Thyroid gland (tissue), 4 donors: ENCODE data around the gene GPR107. TPM values are rescaled to one million over a fixed set of nuclear protein-coding genes. Genes with fewer than 3 reads are reported as not detected.

Experiments used
- DNase-seq, 2 donors: peaks; one replicate each; pipeline ENCODE4 v3.0.0-alpha.2; 2019
- H3K27ac ChIP-seq, 3 donors: fragments of 200-600 bp; sonication (generic); 1 replicate in 2 of 3; 2 replicates in 1 of 3; pipeline ENCODE4 v1.5.1; 2016 to 2019; ENCODE audit warnings: mild to moderate bottlenecking in 1 of 3, moderate library complexity in 1 of 3
- H3K27me3 ChIP-seq: fragments of 200-600 bp; sonication (generic); one replicate; pipeline ENCODE4 v1.5.1; 2019
- H3K36me3 ChIP-seq, 2 donors: fragments of 200-600 bp; sonication (generic); one replicate each; pipeline ENCODE4 v1.5.1; 2016 to 2019
- H3K4me1 ChIP-seq, 2 donors: fragments of 200-600 bp; sonication (generic); one replicate each; pipeline ENCODE4 v1.5.1; 2017 to 2019
- H3K4me3 ChIP-seq, 3 donors: fragments of 200-600 bp; sonication (generic); replicated peaks in 1 of 3; 1 replicate in 2 of 3; 2 replicates in 1 of 3; pipeline ENCODE4 v1.5.1; 2016; ENCODE audit warnings: mild to moderate bottlenecking in 1 of 3
- H3K9me3 ChIP-seq: fragments of 200-600 bp; sonication (generic); one replicate; pipeline ENCODE4 v1.5.1; 2017
- POLR2A ChIP-seq, 2 donors: fragments of 450-650 bp; IDR thresholded peaks; one replicate each; pipeline ENCODE4 v1.6.1; 2017; ENCODE audit warnings: antibody characterized with exemption in 2 of 2, mild to moderate bottlenecking in 2 of 2, moderate library complexity in 1 of 2
- WGBS, 2 donors: methylation state at CpG; one replicate each; pipeline ENCODE4 v1.1.5; 2017; 5-methylcytosine and 5-hydroxymethylcytosine counted together
- intact Hi-C: fragments of 100-400 bp; cut with DNase I; formaldehyde crosslinking; loops from one replicate; pipeline ENCODE4 v1.15.1; 2023
- total RNA-seq, 4 donors: library from RNA; depleted of rRNA; stranded (reverse); fragments of >200 nt; gene quantifications; one replicate each; pipeline ENCODE4 v1.2.3, GENCODE V29; 2016
- TF ChIP-seq, protein P1 (sequence below), 6 experiments: fragments of 200-600 bp in 3 of 6; fragments of 450-650 bp in 3 of 6; sonication (generic) in 3 of 6; IDR thresholded peaks; one replicate each; pipeline ENCODE4 v1.5.1; 2016 to 2019; ENCODE audit warnings: antibody characterized with exemption in 6 of 6, mild to moderate bottlenecking in 2 of 6, inconsistent platforms in 1 of 6, moderate library complexity in 1 of 6

The GPR107 gene
- total RNA-seq, 4 donors from 2014 or later, result 43.5 to 65.6 (median 58.7) TPM

DNA sequence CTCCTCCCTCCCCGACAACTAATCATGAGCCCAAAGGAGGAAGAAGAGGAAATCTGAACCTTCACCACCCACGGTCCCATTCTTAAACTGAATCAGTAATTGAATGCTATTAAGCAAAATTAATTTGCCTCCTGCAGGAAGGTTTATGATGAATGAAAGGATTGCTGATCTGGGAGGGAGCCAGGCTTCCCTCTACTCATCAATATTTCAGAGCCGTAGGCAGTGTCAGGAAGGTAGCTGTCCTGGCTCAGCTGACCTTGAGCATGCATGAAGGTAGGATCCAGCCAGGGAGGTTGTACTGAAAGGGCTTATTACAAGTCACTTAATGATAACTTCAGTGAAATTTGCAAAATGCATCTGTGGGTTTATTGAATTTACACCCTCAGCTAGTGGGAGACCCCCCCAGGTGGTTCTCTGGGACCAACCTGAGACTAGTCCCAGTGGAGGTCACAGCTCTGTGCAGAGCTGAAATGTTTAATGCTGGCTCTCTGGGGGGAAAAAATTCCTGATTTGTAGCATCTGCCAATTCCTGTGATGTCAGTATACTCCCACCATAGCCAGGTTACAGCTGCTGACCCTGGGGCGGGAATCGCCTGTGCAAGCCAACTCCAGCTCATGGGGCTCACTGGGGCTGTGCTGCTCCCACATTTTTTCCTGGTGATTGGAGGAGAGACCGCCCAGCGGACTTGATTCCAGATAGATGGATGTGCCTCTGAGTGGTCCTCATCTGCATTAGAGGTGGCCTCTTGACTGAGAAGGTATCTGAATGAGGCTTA is 70.6 kb downstream of the GPR107 start:
- DNase-seq, result no peak
- H3K9me3 ChIP-seq, result no peaks in the 10 kb centered on the region
- H3K36me3 ChIP-seq, result peaks cover 7 to 17% of the 10 kb centered on the region in 2 donors
- TF ChIP-seq, protein P1, sequence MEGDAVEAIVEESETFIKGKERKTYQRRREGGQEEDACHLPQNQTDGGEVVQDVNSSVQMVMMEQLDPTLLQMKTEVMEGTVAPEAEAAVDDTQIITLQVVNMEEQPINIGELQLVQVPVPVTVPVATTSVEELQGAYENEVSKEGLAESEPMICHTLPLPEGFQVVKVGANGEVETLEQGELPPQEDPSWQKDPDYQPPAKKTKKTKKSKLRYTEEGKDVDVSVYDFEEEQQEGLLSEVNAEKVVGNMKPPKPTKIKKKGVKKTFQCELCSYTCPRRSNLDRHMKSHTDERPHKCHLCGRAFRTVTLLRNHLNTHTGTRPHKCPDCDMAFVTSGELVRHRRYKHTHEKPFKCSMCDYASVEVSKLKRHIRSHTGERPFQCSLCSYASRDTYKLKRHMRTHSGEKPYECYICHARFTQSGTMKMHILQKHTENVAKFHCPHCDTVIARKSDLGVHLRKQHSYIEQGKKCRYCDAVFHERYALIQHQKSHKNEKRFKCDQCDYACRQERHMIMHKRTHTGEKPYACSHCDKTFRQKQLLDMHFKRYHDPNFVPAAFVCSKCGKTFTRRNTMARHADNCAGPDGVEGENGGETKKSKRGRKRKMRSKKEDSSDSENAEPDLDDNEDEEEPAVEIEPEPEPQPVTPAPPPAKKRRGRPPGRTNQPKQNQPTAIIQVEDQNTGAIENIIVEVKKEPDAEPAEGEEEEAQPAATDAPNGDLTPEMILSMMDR (IDR thresholded peaks at IDR 0.05), result no peak
- TF ChIP-seq POLR2A (IDR thresholded peaks at IDR 0.05), result no peak
- intact Hi-C loops, result no loop called here
- no peak overlapping the region for H3K27ac ChIP-seq
- 84 to 87% methylated on average over 7 of the region's 7 CpGs for WGBS, 2 donors
- no peak overlapping the region for H3K4me3 ChIP-seq
- H3K4me1 ChIP-seq, result peaks cover 35 to 39% of the 10 kb centered on the region in 2 donors
- no peaks in the 10 kb centered on the region for H3K27me3 ChIP-seq

- Histone ChIP-seq H3K9me3 (no peaks in the 10 kb centered on the region), H3K27me3 (no peaks in the 10 kb centered on the region), H3K27ac (peak overlapping the region; percentile 40 to 62 (median 41)), H3K36me3 (peaks cover 21 to 33% of the 10 kb centered on the region in 2 donors), H3K4me1 (peaks cover 22 to 26% of the 10 kb centered on the region in 2 donors), H3K4me3 (no peak overlapping the region)
- intact Hi-C loops, result no loop called here
- peak; percentile 60 to 66 for DNase-seq
- 26 to 34% methylated on average over 4 of the region's 4 CpGs for WGBS, 2 donors
- TF ChIP-seq, protein P1 (IDR thresholded peaks at IDR 0.05), result no peak
- TF ChIP-seq POLR2A (IDR thresholded peaks at IDR 0.05), result no peak
Measured at GRCh38 chr9:130126721-130127433, 73.2 kb downstream of the GPR107 start.

GRCh38 chr9:130128251-130128650 is 74.5 kb downstream of the GPR107 start:
- 85 to 92% methylated on average over 6 of the region's 6 CpGs for WGBS, 2 donors
- Histone ChIP-seq H3K27me3 (no peaks in the 10 kb centered on the region), H3K4me1 (peaks cover 15 to 19% of the 10 kb centered on the region in 2 donors), H3K4me3 (no peak overlapping the region), H3K27ac (peak overlapping the region; percentile 9 to 42 (median 20)), H3K36me3 (peaks cover 21 to 30% of the 10 kb centered on the region in 2 donors), H3K9me3 (no peaks in the 10 kb centered on the region)
- intact Hi-C loops, result no loop called here
- TF ChIP-seq POLR2A (IDR thresholded peaks at IDR 0.05), result no peak
- TF ChIP-seq, protein P1 (IDR thresholded peaks at IDR 0.05), result no peak
- DNase-seq, result no peak

- 78 to 82% methylated on average over 14 of the region's 14 CpGs for WGBS, 2 donors
- no peak for DNase-seq
- intact Hi-C loops, result no loop called here
- no peaks in the 10 kb centered on the region for H3K27me3 ChIP-seq
- H3K9me3 ChIP-seq, result no peaks in the 10 kb centered on the region
- H3K4me1 ChIP-seq, result peaks cover 15 to 19% of the 10 kb centered on the region in 2 donors
- no peak overlapping the region for H3K4me3 ChIP-seq
- TF ChIP-seq POLR2A (IDR thresholded peaks at IDR 0.05), result no peak
- TF ChIP-seq, protein P1 (IDR thresholded peaks at IDR 0.05), result no peak
- peaks cover 21 to 30% of the 10 kb centered on the region in 2 donors for H3K36me3 ChIP-seq
- peak overlapping the region; percentile 23 to 42 (median 32) for H3K27ac ChIP-seq
Measured at GRCh38 chr9:130128733-130129431, 75.2 kb downstream of the GPR107 start.
